Transverse colon (tissue), 4 donors: ENCODE measurements around the gene SNRNP27. TPM values are rescaled to one million over a fixed set of nuclear protein-coding genes. Genes with fewer than 3 reads are reported as not detected.
A peak's percentile ranks its signal among the peaks of the same experiment; 100 is the strongest.

Source experiments
- DNase-seq: peaks from one replicate; pipeline ENCODE4 v3.0.0-alpha.2; 2019
- H3K27ac ChIP-seq, 4 donors: fragments of 200-600 bp; sonication (generic); 2 replicates each; pipeline ENCODE4 v1.5.1; 2016 to 2018; ENCODE audit warnings: inconsistent platforms in 4 of 4
- H3K27me3 ChIP-seq: fragments of 200-600 bp; sonication (generic); 2 replicates; pipeline ENCODE4 v1.5.1; 2017; ENCODE audit warnings: inconsistent platforms
- H3K36me3 ChIP-seq, 4 donors: fragments of 200-600 bp; sonication (generic); 2 replicates each; pipeline ENCODE4 v1.5.1; 2017 to 2019; ENCODE audit warnings: inconsistent platforms in 4 of 4
- H3K4me1 ChIP-seq, 4 donors: fragments of 200-600 bp; sonication (generic); 2 replicates each; pipeline ENCODE4 v1.5.1; 2017 to 2020; ENCODE audit warnings: inconsistent platforms in 4 of 4
- H3K4me3 ChIP-seq, 4 donors: fragments of 200-600 bp; sonication (generic); 1 replicate in 1 of 4; 2 replicates in 3 of 4; pipeline versions ENCODE4 v1.5.1 to v1.6.1; 2017 to 2019; ENCODE audit warnings: inconsistent platforms in 4 of 4
- H3K9me3 ChIP-seq, 2 donors: fragments of 200-600 bp; sonication (generic); 2 replicates each; pipeline ENCODE4 v1.5.1; 2017 to 2019; ENCODE audit warnings: inconsistent platforms in 2 of 2
- CTCF ChIP-seq, 5 experiments: fragments of 200-600 bp in 3 of 5; fragments of 450-650 bp in 2 of 5; sonication (generic) in 3 of 5; IDR thresholded peaks; 1 replicate in 2 of 5; 2 replicates in 3 of 5; pipeline ENCODE4 v1.5.1; 2016 to 2017; ENCODE audit warnings: antibody characterized with exemption in 5 of 5, inconsistent platforms in 3 of 5, mild to moderate bottlenecking in 2 of 5, moderate library complexity in 1 of 5
- EP300 ChIP-seq: sonication (generic); formaldehyde crosslinking; IDR thresholded peaks from one replicate; pipeline ENCODE4 v1.6.1; 2017; ENCODE audit warnings: antibody characterized with exemption, low read depth
- POLR2A ChIP-seq: fragments of 450-650 bp; IDR thresholded peaks from one replicate; pipeline ENCODE4 v1.6.1; 2016; ENCODE audit warnings: antibody characterized with exemption, mild to moderate bottlenecking, moderate library complexity
- POLR2AphosphoS5 ChIP-seq, 3 donors: sonication (generic); formaldehyde crosslinking; IDR thresholded peaks; one replicate each; pipeline ENCODE4 v1.6.1; 2016; ENCODE audit warnings: antibody characterized with exemption in 3 of 3
- WGBS, 2 donors: methylation state at CpG; one replicate each; pipeline ENCODE4 v1.1.5; 2018; ENCODE audit warnings: low coverage in 1 of 2; 5-methylcytosine and 5-hydroxymethylcytosine counted together
- in situ Hi-C, 4 donors: fragments of 200-750 bp; cut with MboI; loops; one replicate each; pipeline versions ENCODE4 v1.15.0 to v1.15.1; 2017; ENCODE audit warnings: low sequenced_read_pairs in 3 of 4, low pct_ligation_motif_present in 1 of 4, low pct_unique_long_range_greater_than_20kb in 1 of 4
- intact Hi-C: fragments of 100-400 bp; cut with DNase I; formaldehyde crosslinking; loops from one replicate; pipeline ENCODE4 v1.15.1; 2023; ENCODE audit warnings: low total_unique reads
- total RNA-seq, 4 donors: library from RNA; depleted of rRNA; stranded (reverse); fragments of >200 nt; gene quantifications; one replicate each; pipeline ENCODE4 v1.1.0, GENCODE V29; 2016

SNRNP27 gene
- total RNA-seq, 4 donors from 2014 or later: 2.4 to 75.4 (median 63.6) TPM

- Histone ChIP-seq H3K9me3 (no peaks in the 10 kb centered on the region), H3K27me3 (no peaks in the 10 kb centered on the region), H3K4me3 (peak overlapping the region in 1 of 4 donors; percentile 87), H3K4me1 (peaks cover 13 to 38% (median 20%) of the 10 kb centered on the region in 4 donors), H3K27ac (peak overlapping the region; percentile 3 to 66 (median 48)), H3K36me3 (peaks cover 0 to 35% (median 16%) of the 10 kb centered on the region in 4 donors)
- in situ Hi-C loops (loop anchor here in 3 of 4 donors (5.0 to 25.0 kb wide), 5 partner anchors 144 to 376 kb away; partner anchors contain the start of gene SNRPG (in 2 of the 3)), intact Hi-C loops (loop anchor here (10.0 kb wide), 1 partner anchor 156 kb away; no protein-coding TSS in a partner anchor)
- DNase-seq: no peak
- no peak for TF ChIP-seq CTCF (IDR thresholded peaks at IDR 0.05)
- TF ChIP-seq POLR2A: no peak
- no peak for TF ChIP-seq POLR2AphosphoS5 (IDR thresholded peaks at IDR 0.05)
- TF ChIP-seq EP300: no peak
- 49 to 82% methylated on average over 3 of the region's 3 CpGs for WGBS, 2 donors
These were observed 24.6 kb downstream of the SNRNP27 start for GRCh38 chr2:69918401-69918800.

- 92 to 94% methylated on average over 2 to 3 of the region's 3 CpGs for WGBS, 2 donors
These were observed 29.4 kb downstream of the SNRNP27 start for GRCh38 chr2:69923116-69923515.

DNA sequence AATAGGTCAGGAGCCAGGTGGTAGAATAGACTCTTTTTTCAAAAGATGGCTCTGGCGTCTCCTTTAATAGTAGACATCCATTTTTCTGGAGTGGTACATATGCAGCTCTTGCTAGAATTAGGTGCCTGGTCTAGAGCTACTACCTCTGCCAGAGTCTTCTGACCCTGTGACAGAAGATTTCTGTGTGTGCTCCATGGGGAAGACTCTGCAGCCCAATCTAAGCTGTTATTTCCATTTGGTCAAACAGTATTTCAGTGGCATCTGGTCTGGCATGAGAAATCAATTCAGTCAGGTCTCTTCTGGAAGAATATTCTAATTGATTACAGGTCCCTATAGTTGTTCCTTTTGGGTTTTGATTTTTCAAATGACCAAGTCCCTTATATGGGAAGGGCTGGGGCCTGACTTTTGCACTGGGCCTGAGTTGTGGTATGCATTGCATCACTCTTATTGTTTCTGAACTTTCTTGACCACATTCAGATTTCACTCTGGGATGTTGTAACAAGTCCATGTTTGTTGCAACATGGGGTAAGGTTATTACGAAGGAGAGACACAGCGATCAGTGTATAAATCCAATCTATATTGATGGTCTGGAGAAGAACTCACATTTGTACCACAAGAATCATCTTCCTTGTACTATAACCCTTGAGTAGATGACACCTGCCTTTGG is 33.2 kb downstream of the SNRNP27 start:
- 65 to 100% methylated on average over 2 to 3 of the region's 3 CpGs for WGBS, 2 donors
- H3K4me1 ChIP-seq: peaks cover 0 to 3% (median 0%) of the 10 kb centered on the region in 4 donors
- no peaks in the 10 kb centered on the region for H3K27me3 ChIP-seq
- peaks cover 0 to 27% (median 7%) of the 10 kb centered on the region in 4 donors for H3K36me3 ChIP-seq
- in situ Hi-C loops (loop anchor here in 2 of 4 donors (10.0 to 25.0 kb wide), 2 partner anchors 135 to 138 kb away; no protein-coding TSS in a partner anchor), intact Hi-C loops (no loop called here)
- TF ChIP-seq POLR2AphosphoS5 (IDR thresholded peaks at IDR 0.05): peak in 1 of 3 donors; percentile 7
- no peak for TF ChIP-seq POLR2A
- no peak for TF ChIP-seq EP300
- H3K9me3 ChIP-seq: no peaks in the 10 kb centered on the region
- H3K4me3 ChIP-seq: no peak overlapping the region
- no peak for DNase-seq
- no peak overlapping the region for H3K27ac ChIP-seq

More at GRCh38 chr2:69923116-69923515, 29.4 kb downstream of the SNRNP27 start:
- in situ Hi-C loops (loop anchor here in 2 of 4 donors (10.0 to 25.0 kb wide), 2 partner anchors 139 to 142 kb away; no protein-coding TSS in a partner anchor), intact Hi-C loops (no loop called here)
- no peak for DNase-seq
- H3K4me1 ChIP-seq: peaks cover 0 to 6% (median 0%) of the 10 kb centered on the region in 4 donors
- H3K27ac ChIP-seq: no peak overlapping the region
- TF ChIP-seq CTCF (IDR thresholded peaks at IDR 0.05): no peak
- TF ChIP-seq POLR2AphosphoS5 (IDR thresholded peaks at IDR 0.05): no peak
- TF ChIP-seq POLR2A: no peak
- TF ChIP-seq EP300: no peak
- no peaks in the 10 kb centered on the region for H3K27me3 ChIP-seq
- H3K36me3 ChIP-seq: peaks cover 0 to 46% (median 19%) of the 10 kb centered on the region in 4 donors
- H3K9me3 ChIP-seq: no peaks in the 10 kb centered on the region
- no peak overlapping the region for H3K4me3 ChIP-seq

GRCh38 chr2:69931832-69932595 is 38.3 kb downstream of the SNRNP27 start:
- in situ Hi-C loops: loop anchor here in 1 of 4 donors (25.0 kb wide), 1 partner anchor 130 kb away; no protein-coding TSS in a partner anchor
- Histone ChIP-seq H3K4me3 (no peak overlapping the region), H3K4me1 (peaks cover 0 to 19% (median 10%) of the 10 kb centered on the region in 4 donors), H3K9me3 (no peaks in the 10 kb centered on the region), H3K27ac (peak overlapping the region in 2 of 4 donors; percentile 0 to 12), H3K27me3 (no peaks in the 10 kb centered on the region), H3K36me3 (peaks cover 0 to 24% (median 9%) of the 10 kb centered on the region in 4 donors)
- DNase-seq: no peak
- no peak for TF ChIP-seq POLR2AphosphoS5 (IDR thresholded peaks at IDR 0.05)
- no peak for TF ChIP-seq POLR2A
- no peak for TF ChIP-seq CTCF (IDR thresholded peaks at IDR 0.05)
- TF ChIP-seq EP300: no peak
- intact Hi-C loops: no loop called here
- WGBS, 2 donors: 90 to 93% methylated on average over 5 to 7 of the region's 7 CpGs
